A549 (cell line): ENCODE results near the gene NUDT21. TPM values are rescaled to one million over a fixed set of nuclear protein-coding genes. Genes with fewer than 3 reads are reported as not detected.
"Not testable (repeated sequence)": the region's sequence is repeated elsewhere in the genome, so short reads cannot be mapped to it uniquely, and the experiment has no call there.

Experiments used
- ATAC-seq, 2 experiments: fragments of 200-7000 bp in 1 of 2; fragments of >200 bp in 1 of 2; cut with Nextera tagmentation in 1 of 2; cut with Tn5 transposase in 1 of 2; 3 replicates each; pipeline versions ENCODE4 v1.8.0 to v1.9.1; 2018 to 2020; ENCODE audit warnings: mild to moderate bottlenecking in 1 of 2, moderate library complexity in 1 of 2
- CTCF ChIA-PET: fragments of 300-600 bp; sonication (Branson Sonifier 250); formaldehyde crosslinking; extraction: SDS; loops from one replicate; lab custom pipeline; 2021; ENCODE audit warnings: antibody characterized with exemption, inconsistent platforms; lab: Yijun Ruan, JAX
- POLR2A ChIA-PET: fragments of 350-600 bp; formaldehyde crosslinking; extraction: SDS; loops from one replicate; lab custom pipeline; 2021; ENCODE audit warnings: antibody characterized with exemption, inconsistent platforms; lab: Yijun Ruan, JAX
- DNase-seq, 2 experiments: peaks; one replicate each; pipeline versions ENCODE4 v3.0.0 to v3.0.0-alpha.2; 2011 to 2016; ENCODE audit warnings: low read depth in 1 of 2, low spot score in 1 of 2
- FAIRE-seq: peaks from 2 replicates; lab custom pipeline; 2011; peaks lifted over from hg19 to GRCh38; lab: Jason Lieb, UNC
- H3K27ac ChIP-seq, 2 experiments: fragments of >200 bp; sonication (Bioruptor Twin); formaldehyde crosslinking; 3 replicates each; pipeline ENCODE4 v1.5.1; 2016 to 2017
- H3K4me1 ChIP-seq: fragments of >200 bp; sonication (Bioruptor Twin); formaldehyde crosslinking; 3 replicates; pipeline ENCODE4 v1.6.1; 2016
- H3K4me2 ChIP-seq: fragments of >200 bp; sonication (Bioruptor Twin); formaldehyde crosslinking; 3 replicates; pipeline ENCODE4 v1.6.1; 2016
- H3K4me3 ChIP-seq: fragments of >200 bp; sonication (Bioruptor Twin); formaldehyde crosslinking; 3 replicates; pipeline ENCODE4 v1.5.1; 2016
- H3K9me3 ChIP-seq: fragments of >200 bp; sonication (Bioruptor Twin); formaldehyde crosslinking; 3 replicates; pipeline ENCODE4 v1.6.1; 2016
- CHD4 ChIP-seq: fragments of 200-600 bp; sonication (generic); IDR thresholded peaks from 2 replicates; pipeline ENCODE4 v1.6.1; 2016; ENCODE audit warnings: antibody characterized with exemption, mild to moderate bottlenecking, borderline replicate concordance
- EHMT2 ChIP-seq: fragments of 200-600 bp; sonication (generic); IDR thresholded peaks from 2 replicates; pipeline ENCODE4 v1.6.1; 2016; ENCODE audit warnings: antibody characterized with exemption, low read depth, mild to moderate bottlenecking, moderate library complexity
- EP300 ChIP-seq, 2 experiments: fragments of >200 bp; sonication (Bioruptor Twin); formaldehyde crosslinking; IDR thresholded peaks; 2 replicates in 1 of 2; 3 replicates in 1 of 2; pipeline ENCODE4 v1.6.1; 2016 to 2017
- ESRRA ChIP-seq: fragments of 150-350 bp; IDR thresholded peaks from 2 replicates; pipeline ENCODE4 v1.6.1; 2014; ENCODE audit warnings: mild to moderate bottlenecking, low read length, borderline replicate concordance
- FOSB ChIP-seq: fragments of 250-450 bp; sonication (Bioruptor Pico); IDR thresholded peaks from 2 replicates; pipeline ENCODE4 v1.5.0; 2020; ENCODE audit warnings: mild to moderate bottlenecking, moderate library complexity
- GATA3 ChIP-seq: IDR thresholded peaks from 2 replicates; pipeline ENCODE4 v1.6.1; 2012; ENCODE audit warnings: borderline replicate concordance
- HDAC2 ChIP-seq: fragments of 200-600 bp; sonication (generic); IDR thresholded peaks from 2 replicates; pipeline ENCODE4 v1.6.1; 2016
- HOXA7 ChIP-seq: fragments of 250-450 bp; sonication (Bioruptor Pico); IDR thresholded peaks from 2 replicates; pipeline ENCODE4 v1.5.0; 2020; ENCODE audit warnings: mild to moderate bottlenecking, moderate library complexity
- HOXB13 ChIP-seq: fragments of 250-450 bp; sonication (Bioruptor Pico); IDR thresholded peaks from 2 replicates; pipeline ENCODE4 v1.5.0; 2020; ENCODE audit warnings: low read depth, mild to moderate bottlenecking, moderate library complexity
- HOXB5 ChIP-seq: fragments of 250-450 bp; sonication (Bioruptor Pico); IDR thresholded peaks from 2 replicates; pipeline ENCODE4 v1.5.0; 2020; ENCODE audit warnings: mild to moderate bottlenecking, moderate library complexity
- MAFK ChIP-seq: fragments of 450-650 bp; IDR thresholded peaks from 2 replicates; pipeline ENCODE4 v1.6.1; 2014; ENCODE audit not compliant: partially characterized antibody
- SMC3 ChIP-seq: fragments of >200 bp; sonication (Bioruptor Twin); formaldehyde crosslinking; IDR thresholded peaks from 3 replicates; pipeline ENCODE4 v1.6.1; 2018; ENCODE audit warnings: inconsistent platforms
- WGBS: methylation state at CpG from one replicate; pipeline ENCODE4 v1.1.6; 2017; ENCODE audit errors: missing lambda C conversion rate; 5-methylcytosine and 5-hydroxymethylcytosine counted together
- polyA plus RNA-seq, 4 experiments: library from polyadenylated mRNA; depleted of rRNA in 3 of 4; stranded (reverse); fragments of >200 nt; fragmentation: RNase III in 1 of 4; extraction: RNeasy Plus Mini Kit Qiagen cat#74134 plus additional on column Dnase treatment in 1 of 4; gene quantifications; 2 replicates in 3 of 4; 3 replicates in 1 of 4; pipeline ENCODE4 v1.2.3, GENCODE V29; 2011 to 2017
- TF ChIP-seq, protein P1 (sequence below): fragments of >200 bp; sonication (Bioruptor Twin); formaldehyde crosslinking; IDR thresholded peaks from 3 replicates; pipeline ENCODE4 v1.5.1; 2016
- TF ChIP-seq, protein P2 (sequence below): fragments of 250-450 bp; sonication (Bioruptor Pico); IDR thresholded peaks from 2 replicates; pipeline ENCODE4 v1.5.0; 2020; ENCODE audit warnings: low read depth, mild to moderate bottlenecking, moderate library complexity
- TF ChIP-seq, protein P3 (sequence below): fragments of 450-650 bp; IDR thresholded peaks from 2 replicates; pipeline ENCODE4 v1.6.1; 2014; ENCODE audit warnings: antibody characterized with exemption
- TF ChIP-seq, protein P4 (sequence below): IDR thresholded peaks from 2 replicates; pipeline ENCODE4 v1.6.1; 2012
- TF ChIP-seq, protein P5 (sequence below): IDR thresholded peaks from 2 replicates; pipeline ENCODE4 v1.6.1; 2012
- TF ChIP-seq, protein P6 (sequence below): fragments of >200 bp; sonication (Bioruptor Twin); formaldehyde crosslinking; IDR thresholded peaks from 3 replicates; pipeline ENCODE4 v1.6.1; 2016

Gene NUDT21
- polyA plus RNA-seq, 2 of the 4 experiments (the other 2 are of a cell fraction), result 58.7 to 153 TPM

DNA sequence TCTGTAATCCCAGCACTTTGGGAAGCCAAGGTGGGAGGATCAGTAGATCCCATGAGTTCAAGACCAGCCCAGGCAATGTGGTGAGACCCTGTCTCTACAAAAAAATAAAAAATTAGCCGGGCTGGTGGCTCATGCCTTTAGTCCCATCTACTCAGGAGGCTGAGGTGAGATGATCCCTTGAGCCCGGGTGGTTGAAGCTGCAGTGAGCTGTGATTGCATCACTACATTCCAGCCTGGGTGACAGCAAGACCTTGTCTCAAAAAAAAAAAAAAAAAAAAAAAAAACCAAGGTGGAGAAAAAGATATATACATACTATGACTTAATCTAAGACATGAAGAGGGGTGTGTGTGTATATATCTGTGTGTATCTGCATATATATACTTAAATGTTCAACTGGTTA, 42.0 kb upstream of the NUDT21 start:
- H3K4me2 ChIP-seq, result no peak overlapping the region
- no peak for DNase-seq
- no peaks in the 10 kb centered on the region for H3K9me3 ChIP-seq
- no peak for ATAC-seq
- POLR2A ChIA-PET, result no interaction called here
- CTCF ChIA-PET, result no interaction called here
- TF ChIP-seq, protein P1, sequence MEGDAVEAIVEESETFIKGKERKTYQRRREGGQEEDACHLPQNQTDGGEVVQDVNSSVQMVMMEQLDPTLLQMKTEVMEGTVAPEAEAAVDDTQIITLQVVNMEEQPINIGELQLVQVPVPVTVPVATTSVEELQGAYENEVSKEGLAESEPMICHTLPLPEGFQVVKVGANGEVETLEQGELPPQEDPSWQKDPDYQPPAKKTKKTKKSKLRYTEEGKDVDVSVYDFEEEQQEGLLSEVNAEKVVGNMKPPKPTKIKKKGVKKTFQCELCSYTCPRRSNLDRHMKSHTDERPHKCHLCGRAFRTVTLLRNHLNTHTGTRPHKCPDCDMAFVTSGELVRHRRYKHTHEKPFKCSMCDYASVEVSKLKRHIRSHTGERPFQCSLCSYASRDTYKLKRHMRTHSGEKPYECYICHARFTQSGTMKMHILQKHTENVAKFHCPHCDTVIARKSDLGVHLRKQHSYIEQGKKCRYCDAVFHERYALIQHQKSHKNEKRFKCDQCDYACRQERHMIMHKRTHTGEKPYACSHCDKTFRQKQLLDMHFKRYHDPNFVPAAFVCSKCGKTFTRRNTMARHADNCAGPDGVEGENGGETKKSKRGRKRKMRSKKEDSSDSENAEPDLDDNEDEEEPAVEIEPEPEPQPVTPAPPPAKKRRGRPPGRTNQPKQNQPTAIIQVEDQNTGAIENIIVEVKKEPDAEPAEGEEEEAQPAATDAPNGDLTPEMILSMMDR, result no peak
- TF ChIP-seq EP300 (IDR thresholded peaks at IDR 0.05), result no peak
- no peak for TF ChIP-seq GATA3
- TF ChIP-seq, protein P2, sequence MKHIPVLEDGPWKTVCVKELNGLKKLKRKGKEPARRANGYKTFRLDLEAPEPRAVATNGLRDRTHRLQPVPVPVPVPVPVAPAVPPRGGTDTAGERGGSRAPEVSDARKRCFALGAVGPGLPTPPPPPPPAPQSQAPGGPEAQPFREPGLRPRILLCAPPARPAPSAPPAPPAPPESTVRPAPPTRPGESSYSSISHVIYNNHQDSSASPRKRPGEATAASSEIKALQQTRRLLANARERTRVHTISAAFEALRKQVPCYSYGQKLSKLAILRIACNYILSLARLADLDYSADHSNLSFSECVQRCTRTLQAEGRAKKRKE (CRISPR knock-in tag), result no peak
- no peak for TF ChIP-seq FOSB (CRISPR knock-in tag)
- no peak for TF ChIP-seq HOXB13 (CRISPR knock-in tag)
- TF ChIP-seq ESRRA, result no peak
- TF ChIP-seq, protein P3, sequence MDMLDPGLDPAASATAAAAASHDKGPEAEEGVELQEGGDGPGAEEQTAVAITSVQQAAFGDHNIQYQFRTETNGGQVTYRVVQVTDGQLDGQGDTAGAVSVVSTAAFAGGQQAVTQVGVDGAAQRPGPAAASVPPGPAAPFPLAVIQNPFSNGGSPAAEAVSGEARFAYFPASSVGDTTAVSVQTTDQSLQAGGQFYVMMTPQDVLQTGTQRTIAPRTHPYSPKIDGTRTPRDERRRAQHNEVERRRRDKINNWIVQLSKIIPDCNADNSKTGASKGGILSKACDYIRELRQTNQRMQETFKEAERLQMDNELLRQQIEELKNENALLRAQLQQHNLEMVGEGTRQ, result no peak
- TF ChIP-seq, protein P4, sequence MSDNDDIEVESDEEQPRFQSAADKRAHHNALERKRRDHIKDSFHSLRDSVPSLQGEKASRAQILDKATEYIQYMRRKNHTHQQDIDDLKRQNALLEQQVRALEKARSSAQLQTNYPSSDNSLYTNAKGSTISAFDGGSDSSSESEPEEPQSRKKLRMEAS, result no peak
- no peak for TF ChIP-seq SMC3
- TF ChIP-seq, protein P5, sequence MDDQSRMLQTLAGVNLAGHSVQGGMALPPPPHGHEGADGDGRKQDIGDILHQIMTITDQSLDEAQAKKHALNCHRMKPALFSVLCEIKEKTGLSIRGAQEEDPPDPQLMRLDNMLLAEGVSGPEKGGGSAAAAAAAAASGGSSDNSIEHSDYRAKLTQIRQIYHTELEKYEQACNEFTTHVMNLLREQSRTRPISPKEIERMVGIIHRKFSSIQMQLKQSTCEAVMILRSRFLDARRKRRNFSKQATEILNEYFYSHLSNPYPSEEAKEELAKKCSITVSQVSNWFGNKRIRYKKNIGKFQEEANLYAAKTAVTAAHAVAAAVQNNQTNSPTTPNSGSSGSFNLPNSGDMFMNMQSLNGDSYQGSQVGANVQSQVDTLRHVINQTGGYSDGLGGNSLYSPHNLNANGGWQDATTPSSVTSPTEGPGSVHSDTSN, result no peak
- TF ChIP-seq HOXB5, result no peak
- FAIRE-seq, result no peak
- H3K27ac ChIP-seq, result no peak overlapping the region
- H3K4me1 ChIP-seq, result no peaks in the 10 kb centered on the region
- H3K4me3 ChIP-seq, result no peak overlapping the region
- 87% methylated on average over 2 of the region's 2 CpGs for WGBS

DNA sequence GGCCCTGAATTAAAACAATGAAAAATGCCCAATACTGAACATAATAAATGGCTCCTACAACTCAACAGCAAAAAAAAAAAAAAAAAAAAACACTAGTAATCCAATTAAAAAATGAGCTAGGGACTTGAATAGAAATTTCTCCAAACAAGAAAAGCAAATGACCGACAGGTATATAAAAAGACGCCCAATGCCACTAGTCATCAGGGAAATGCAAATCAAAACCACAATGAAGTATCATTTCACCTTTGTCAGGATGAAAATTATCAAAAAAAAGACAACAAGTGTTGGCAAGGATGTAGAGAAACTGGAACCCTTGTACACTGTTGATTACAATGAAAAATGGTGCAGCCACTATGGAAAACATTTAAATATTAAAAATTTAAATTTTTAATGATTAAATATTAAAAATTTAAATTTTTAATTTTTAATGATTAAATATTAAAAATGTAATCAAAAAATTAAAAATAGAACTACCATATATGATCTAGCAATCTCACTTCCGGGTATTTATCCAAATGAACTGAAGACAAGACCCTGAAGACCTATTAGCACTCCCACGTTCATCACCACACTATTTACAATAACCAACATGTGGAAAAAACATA, 40.6 kb upstream of the NUDT21 start:
- Histone ChIP-seq H3K4me1 (no peaks in the 10 kb centered on the region), H3K27ac (no peak overlapping the region), H3K9me3 (no peaks in the 10 kb centered on the region), H3K4me2 (no peak overlapping the region), H3K4me3 (no peak overlapping the region)
- DNase-seq, result no peak
- no peak for TF ChIP-seq EHMT2
- TF ChIP-seq, protein P6, sequence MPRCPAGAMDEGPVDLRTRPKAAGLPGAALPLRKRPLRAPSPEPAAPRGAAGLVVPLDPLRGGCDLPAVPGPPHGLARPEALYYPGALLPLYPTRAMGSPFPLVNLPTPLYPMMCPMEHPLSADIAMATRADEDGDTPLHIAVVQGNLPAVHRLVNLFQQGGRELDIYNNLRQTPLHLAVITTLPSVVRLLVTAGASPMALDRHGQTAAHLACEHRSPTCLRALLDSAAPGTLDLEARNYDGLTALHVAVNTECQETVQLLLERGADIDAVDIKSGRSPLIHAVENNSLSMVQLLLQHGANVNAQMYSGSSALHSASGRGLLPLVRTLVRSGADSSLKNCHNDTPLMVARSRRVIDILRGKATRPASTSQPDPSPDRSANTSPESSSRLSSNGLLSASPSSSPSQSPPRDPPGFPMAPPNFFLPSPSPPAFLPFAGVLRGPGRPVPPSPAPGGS, result no peak
- no peak for TF ChIP-seq MAFK
- no peak for TF ChIP-seq HDAC2
- no peak for TF ChIP-seq CHD4
- TF ChIP-seq HOXA7, result no peak
- TF ChIP-seq, protein P2 (CRISPR knock-in tag), result no peak
- no peak for FAIRE-seq
- 93% methylated on average over 4 of the region's 4 CpGs for WGBS
- no peak for ATAC-seq
- ChIA-PET CTCF (no interaction called here), POLR2A (no interaction called here)

DNA sequence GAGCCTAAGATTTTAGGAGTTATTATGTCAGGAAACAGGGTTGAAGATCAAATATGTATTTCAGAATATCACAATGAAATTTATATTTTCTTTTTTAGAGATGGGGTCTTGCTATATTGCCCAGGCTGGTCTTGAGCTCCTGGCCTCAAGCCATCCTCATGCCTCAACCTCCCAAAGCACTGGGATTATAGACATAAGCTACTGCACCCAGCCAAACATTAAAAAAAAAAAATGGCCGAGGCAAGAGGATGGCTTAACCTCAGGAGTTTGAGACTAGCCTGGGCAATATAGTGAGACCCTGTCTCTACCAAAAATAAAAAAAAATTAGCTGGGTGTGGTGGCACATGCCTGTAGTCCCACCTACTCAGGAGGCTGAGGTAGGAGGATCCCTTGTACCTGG, 37.7 kb upstream of the NUDT21 start:
- ATAC-seq, H3K9me3 ChIP-seq, POLR2A ChIA-PET, FAIRE-seq, DNase-seq, H3K4me3 ChIP-seq, H3K27ac ChIP-seq, H3K4me2 ChIP-seq, H3K4me1 ChIP-seq: not testable (repeated sequence)
- CTCF ChIA-PET, result interaction anchor here (1.6 kb wide), 1 partner anchor 11 kb away, joined by 5 read pairs; no protein-coding TSS in a partner anchor
- 89% methylated on average over 1 of the region's 1 CpG for WGBS
